ENCODE measurements around the gene SPIRE1. TPM values are rescaled to one million over a fixed set of nuclear protein-coding genes. Genes with fewer than 3 reads are reported as not detected.

The SPIRE1 gene
- total RNA-seq, 1 experiment from 2014 or later: 9.5 TPM

DNA sequence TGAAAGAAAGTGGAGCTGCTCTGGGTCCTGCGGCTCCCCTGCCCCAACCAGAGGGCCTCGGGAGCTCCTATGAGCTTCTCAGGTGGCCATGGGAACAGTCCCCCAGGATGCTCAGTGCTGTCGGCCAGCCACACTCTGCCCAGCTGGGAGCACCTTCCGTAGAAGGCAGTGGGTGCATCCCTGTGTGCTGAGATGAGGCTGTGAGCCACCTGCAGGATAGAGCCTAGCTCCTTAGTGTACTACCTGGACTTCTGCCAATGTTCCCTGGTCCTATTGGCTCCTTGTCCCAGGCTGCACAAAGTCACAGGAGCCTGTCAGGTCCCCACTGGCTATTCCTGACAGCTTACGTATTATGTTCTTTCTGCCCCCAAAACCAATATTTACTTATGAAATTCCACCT, 234.1 kb downstream of the SPIRE1 start:
- CTCF ChIA-PET: interaction anchor here (0.6 to 1.2 kb wide), 3 partner anchors 16 to 511 kb away, joined by 3 to 4 read pairs (median 4); partner anchors contain the start of gene PRELID3A
- Mint-ChIP-seq H3K4me3 (ENCODE audit: unreplicated experiment) (no peak overlapping the region), H3K9me3 (ENCODE audit: unreplicated experiment) (no peaks in the 10 kb centered on the region), H3K27ac (ENCODE audit: unreplicated experiment) (no peak overlapping the region), H3K4me1 (ENCODE audit: low read depth, unreplicated experiment) (peaks cover 6% of the 10 kb centered on the region), H3K27me3 (ENCODE audit: insufficient read depth, unreplicated experiment) (no peaks in the 10 kb centered on the region), H3K36me3 (ENCODE audit: insufficient read depth, unreplicated experiment) (peaks cover 6% of the 10 kb centered on the region)
- H3K27me3 ChIP-seq (replicated peaks; ENCODE audit: control insufficient read depth, insufficient read depth, low read length): no peaks in the 10 kb centered on the region
- no peaks in the 10 kb centered on the region for H3K9me3 ChIP-seq
- H3K4me3 ChIP-seq (ENCODE audit: low read depth, low read length): no peak overlapping the region
- POLR2A ChIA-PET: no interaction called here
- intact Hi-C loops (cut with micrococcal nuclease; ENCODE audit: unreplicated experiment): no loop called here
- no peaks in the 10 kb centered on the region for H3K36me3 ChIP-seq (ENCODE audit: control insufficient read depth, insufficient read depth, low read length)
- H3K4me1 ChIP-seq: no peaks in the 10 kb centered on the region; the same call in 1 of the 2 replicates
- no peak for DNase-seq
- TF ChIP-seq, protein P1, sequence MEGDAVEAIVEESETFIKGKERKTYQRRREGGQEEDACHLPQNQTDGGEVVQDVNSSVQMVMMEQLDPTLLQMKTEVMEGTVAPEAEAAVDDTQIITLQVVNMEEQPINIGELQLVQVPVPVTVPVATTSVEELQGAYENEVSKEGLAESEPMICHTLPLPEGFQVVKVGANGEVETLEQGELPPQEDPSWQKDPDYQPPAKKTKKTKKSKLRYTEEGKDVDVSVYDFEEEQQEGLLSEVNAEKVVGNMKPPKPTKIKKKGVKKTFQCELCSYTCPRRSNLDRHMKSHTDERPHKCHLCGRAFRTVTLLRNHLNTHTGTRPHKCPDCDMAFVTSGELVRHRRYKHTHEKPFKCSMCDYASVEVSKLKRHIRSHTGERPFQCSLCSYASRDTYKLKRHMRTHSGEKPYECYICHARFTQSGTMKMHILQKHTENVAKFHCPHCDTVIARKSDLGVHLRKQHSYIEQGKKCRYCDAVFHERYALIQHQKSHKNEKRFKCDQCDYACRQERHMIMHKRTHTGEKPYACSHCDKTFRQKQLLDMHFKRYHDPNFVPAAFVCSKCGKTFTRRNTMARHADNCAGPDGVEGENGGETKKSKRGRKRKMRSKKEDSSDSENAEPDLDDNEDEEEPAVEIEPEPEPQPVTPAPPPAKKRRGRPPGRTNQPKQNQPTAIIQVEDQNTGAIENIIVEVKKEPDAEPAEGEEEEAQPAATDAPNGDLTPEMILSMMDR (IDR thresholded peaks at IDR 0.05; ENCODE audit: insufficient read depth in 1 of 2, low read depth in 1 of 2, low read length in 1 of 2, severe bottlenecking in 1 of 2, unreplicated experiment in 1 of 2): no peak
- no TSS peak for BruUV-seq (replicated peaks)

DNA sequence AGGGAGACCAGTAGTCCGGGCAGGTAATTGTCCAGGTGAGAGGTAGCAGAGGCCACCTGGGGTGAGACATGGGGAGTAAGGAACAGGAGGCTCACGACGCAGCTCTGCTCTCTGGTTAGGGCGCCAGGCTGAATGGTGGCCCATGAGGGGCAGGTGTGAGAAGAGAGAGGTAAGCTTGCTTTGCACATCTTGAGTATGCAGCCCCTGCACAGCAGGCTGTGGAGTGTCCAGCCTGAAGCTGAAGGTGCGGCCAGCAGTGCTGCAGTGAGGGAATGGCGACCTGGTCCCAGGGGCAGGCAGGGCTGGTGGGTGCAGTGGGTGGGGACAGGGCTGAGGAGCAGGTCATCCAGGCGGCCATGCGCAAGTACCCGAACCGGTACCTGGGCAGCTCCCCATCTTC, 234.5 kb downstream of the SPIRE1 start:
- Mint-ChIP-seq H3K4me1 (ENCODE audit: low read depth, unreplicated experiment) (peaks cover 6% of the 10 kb centered on the region), H3K36me3 (ENCODE audit: insufficient read depth, unreplicated experiment) (peaks cover 6% of the 10 kb centered on the region), H3K27me3 (ENCODE audit: insufficient read depth, unreplicated experiment) (no peaks in the 10 kb centered on the region), H3K27ac (ENCODE audit: unreplicated experiment) (no peak overlapping the region), H3K9me3 (ENCODE audit: unreplicated experiment) (no peaks in the 10 kb centered on the region), H3K4me3 (ENCODE audit: unreplicated experiment) (no peak overlapping the region)
- POLR2A ChIA-PET: no interaction called here
- DNase-seq: no peak
- no peaks in the 10 kb centered on the region for H3K36me3 ChIP-seq (ENCODE audit: control insufficient read depth, insufficient read depth, low read length)
- H3K4me1 ChIP-seq: no peaks in the 10 kb centered on the region; the same call in 1 of the 2 replicates
- TF ChIP-seq, protein P1 (IDR thresholded peaks at IDR 0.05; ENCODE audit: insufficient read depth in 1 of 2, low read depth in 1 of 2, low read length in 1 of 2, severe bottlenecking in 1 of 2, unreplicated experiment in 1 of 2): no peak
- BruUV-seq (replicated peaks): no TSS peak
- no peak overlapping the region for H3K4me3 ChIP-seq (ENCODE audit: low read depth, low read length)
- CTCF ChIA-PET: interaction anchor here (0.6 to 1.2 kb wide), 2 partner anchors 16 to 27 kb away, joined by 3 to 4 read pairs; partner anchors contain the start of gene PRELID3A
- H3K9me3 ChIP-seq: no peaks in the 10 kb centered on the region
- no peaks in the 10 kb centered on the region for H3K27me3 ChIP-seq (replicated peaks; ENCODE audit: control insufficient read depth, insufficient read depth, low read length)
- intact Hi-C loops (cut with micrococcal nuclease; ENCODE audit: unreplicated experiment): no loop called here

DNA sequence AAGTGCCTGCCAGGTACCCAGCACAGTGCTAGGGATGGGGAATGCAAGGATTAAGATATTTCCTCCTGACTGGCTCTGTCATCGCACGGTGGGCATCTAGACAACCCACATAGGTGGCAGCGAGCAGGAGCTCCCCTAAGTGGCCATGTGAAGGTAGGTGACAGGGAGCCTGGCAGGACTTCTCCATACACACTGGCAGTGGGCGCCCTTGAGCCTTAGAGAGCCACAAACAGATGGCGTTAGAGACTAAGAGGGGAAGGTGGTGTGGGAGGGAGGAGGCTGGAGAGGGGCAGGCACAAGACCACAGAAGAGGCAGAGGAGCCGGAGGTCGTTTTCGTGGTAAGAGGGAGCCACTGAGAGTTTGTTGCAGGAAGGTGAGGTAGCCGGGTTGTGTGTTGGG, 235.0 kb downstream of the SPIRE1 start:
- ChIA-PET CTCF (interaction anchor here (1.2 kb wide), 1 partner anchor 15 kb away, joined by 4 read pairs; the partner anchor contains the start of gene PRELID3A), POLR2A (no interaction called here)
- Histone ChIP-seq H3K9me3 (no peaks in the 10 kb centered on the region), H3K27me3 (replicated peaks; ENCODE audit: control insufficient read depth, insufficient read depth, low read length) (no peaks in the 10 kb centered on the region), H3K4me3 (ENCODE audit: low read depth, low read length) (no peak overlapping the region), H3K36me3 (ENCODE audit: control insufficient read depth, insufficient read depth, low read length) (no peaks in the 10 kb centered on the region), H3K4me1 (no peaks in the 10 kb centered on the region; the same call in 1 of the 2 replicates)
- Mint-ChIP-seq H3K4me1 (ENCODE audit: low read depth, unreplicated experiment) (peaks cover 6% of the 10 kb centered on the region), H3K4me3 (ENCODE audit: unreplicated experiment) (no peak overlapping the region), H3K36me3 (ENCODE audit: insufficient read depth, unreplicated experiment) (peaks cover 6% of the 10 kb centered on the region), H3K27me3 (ENCODE audit: insufficient read depth, unreplicated experiment) (no peaks in the 10 kb centered on the region), H3K27ac (ENCODE audit: unreplicated experiment) (no peak overlapping the region), H3K9me3 (ENCODE audit: unreplicated experiment) (no peaks in the 10 kb centered on the region)
- BruUV-seq (replicated peaks): no TSS peak
- no peak for DNase-seq
- TF ChIP-seq, protein P1 (IDR thresholded peaks at IDR 0.05; ENCODE audit: insufficient read depth in 1 of 2, low read depth in 1 of 2, low read length in 1 of 2, severe bottlenecking in 1 of 2, unreplicated experiment in 1 of 2): peak in 1 of 2 experiments; percentile 22
- intact Hi-C loops (cut with micrococcal nuclease; ENCODE audit: unreplicated experiment): no loop called here
